Activated CD4-positive, alpha-beta T cell treated with anti-CD3 and anti-CD28 coated beads, Interleukin-2, amount 10 ng/mL, durations not matched to agents 24 days and 14 days (primary cell): Measurements from ENCODE around the gene PLEKHA8. TPM values are rescaled to one million over a fixed set of nuclear protein-coding genes. Genes with fewer than 3 reads are reported as not detected.

Source experiments
- DNase-seq: peaks from one replicate; pipeline ENCODE4 v3.0.0; 2022
- H3K27ac Mint-ChIP-seq: one replicate; pipeline ENCODE4 v1.8.0; 2022; ENCODE audit warnings: mild to moderate bottlenecking, mixed read lengths
- H3K27me3 Mint-ChIP-seq: one replicate; pipeline ENCODE4 v1.8.0; 2022; ENCODE audit warnings: mixed read lengths
- H3K36me3 Mint-ChIP-seq: one replicate; pipeline ENCODE4 v1.8.0; 2022; ENCODE audit warnings: low read depth, mild to moderate bottlenecking, mixed read lengths
- H3K4me1 Mint-ChIP-seq: one replicate; pipeline ENCODE4 v1.8.0; 2021; ENCODE audit warnings: mixed read lengths
- H3K4me3 Mint-ChIP-seq: one replicate; pipeline ENCODE4 v1.8.0; 2022; ENCODE audit warnings: mild to moderate bottlenecking, moderate library complexity, mixed read lengths
- H3K9me3 Mint-ChIP-seq: one replicate; pipeline ENCODE4 v1.8.0; 2021; ENCODE audit warnings: mixed read lengths
- intact Hi-C: fragments of 100-400 bp; cut with micrococcal nuclease; formaldehyde crosslinking; loops from one replicate; pipeline ENCODE4 v1.15.1; 2023
- total RNA-seq: library from RNA; stranded (reverse); gene quantifications from 2 replicates; pipeline ENCODE4 v1.2.3, GENCODE V29; 2022

Gene PLEKHA8
- total RNA-seq, 1 donor from 2014 or later, result 10.7 TPM

- Mint-ChIP-seq H3K4me1 (peaks cover 30% of the 10 kb centered on the region), H3K27me3 (no peaks in the 10 kb centered on the region), H3K9me3 (no peaks in the 10 kb centered on the region), H3K27ac (peak overlapping the region; percentile 38), H3K36me3 (no peaks in the 10 kb centered on the region), H3K4me3 (peak overlapping the region; percentile 61)
- intact Hi-C loops, result no loop called here
- peak; percentile 79 for DNase-seq
Measured at GRCh38 chr7:30157204-30157603, 129.0 kb downstream of the PLEKHA8 start.

- intact Hi-C loops, result no loop called here
- Mint-ChIP-seq H3K27me3 (no peaks in the 10 kb centered on the region), H3K9me3 (no peaks in the 10 kb centered on the region), H3K36me3 (no peaks in the 10 kb centered on the region), H3K4me1 (peaks cover 47% of the 10 kb centered on the region), H3K4me3 (no peak overlapping the region), H3K27ac (no peak overlapping the region)
- DNase-seq, result no peak
Measured at GRCh38 chr7:30159163-30159562, 131.0 kb downstream of the PLEKHA8 start.

GRCh38 chr7:30159698-30160143, 131.5 kb downstream of the PLEKHA8 start:
- peak; percentile 72 for DNase-seq
- Mint-ChIP-seq H3K4me3 (no peak overlapping the region), H3K27ac (peak overlapping the region; percentile 2)

GRCh38 chr7:30160329-30160728, 132.1 kb downstream of the PLEKHA8 start:
- H3K9me3 Mint-ChIP-seq, result no peaks in the 10 kb centered on the region

More at GRCh38 chr7:30159698-30160143, 131.5 kb downstream of the PLEKHA8 start:
- Mint-ChIP-seq H3K27me3 (no peaks in the 10 kb centered on the region), H3K9me3 (no peaks in the 10 kb centered on the region), H3K4me1 (peaks cover 50% of the 10 kb centered on the region), H3K36me3 (no peaks in the 10 kb centered on the region)
- intact Hi-C loops, result loop anchor here (5.0 kb wide), 3 partner anchors 123 to 188 kb away; partner anchors contain the start of genes FKBP14, PLEKHA8 and ZNRF2

GRCh38 chr7:30162133-30162532, 133.9 kb downstream of the PLEKHA8 start:
- H3K27me3 Mint-ChIP-seq, result no peaks in the 10 kb centered on the region
- DNase-seq, result no peak
- peak overlapping the region; percentile 42 for H3K27ac Mint-ChIP-seq
- no peaks in the 10 kb centered on the region for H3K9me3 Mint-ChIP-seq
- H3K36me3 Mint-ChIP-seq, result no peaks in the 10 kb centered on the region
- intact Hi-C loops, result loop anchor here (2.0 to 5.0 kb wide), 5 partner anchors 27 to 403 kb away; partner anchors contain the start of genes FKBP14, MTURN, PLEKHA8 and ZNRF2
- peaks cover 47% of the 10 kb centered on the region for H3K4me1 Mint-ChIP-seq
- H3K4me3 Mint-ChIP-seq, result peak overlapping the region; percentile 64

More at GRCh38 chr7:30160329-30160728, 132.1 kb downstream of the PLEKHA8 start:
- no peak overlapping the region for H3K27ac Mint-ChIP-seq
- intact Hi-C loops, result loop anchor here (5.0 kb wide), 3 partner anchors 122 to 187 kb away; partner anchors contain the start of genes FKBP14, PLEKHA8 and ZNRF2
- no peaks in the 10 kb centered on the region for H3K36me3 Mint-ChIP-seq
- H3K4me1 Mint-ChIP-seq, result peaks cover 50% of the 10 kb centered on the region
- H3K4me3 Mint-ChIP-seq, result no peak overlapping the region
- DNase-seq, result no peak
- H3K27me3 Mint-ChIP-seq, result no peaks in the 10 kb centered on the region

- DNase-seq, result peak; percentile 62
- intact Hi-C loops, result loop anchor here (2.0 to 5.0 kb wide), 5 partner anchors 28 to 402 kb away; partner anchors contain the start of genes FKBP14, MTURN, PLEKHA8 and ZNRF2
- Mint-ChIP-seq H3K27ac (peak overlapping the region; percentile 42), H3K36me3 (no peaks in the 10 kb centered on the region), H3K4me3 (peak overlapping the region; percentile 64), H3K4me1 (peaks cover 42% of the 10 kb centered on the region), H3K9me3 (no peaks in the 10 kb centered on the region), H3K27me3 (no peaks in the 10 kb centered on the region)
Measured at GRCh38 chr7:30162622-30163124, 134.5 kb downstream of the PLEKHA8 start.

- H3K27ac Mint-ChIP-seq, result peak overlapping the region; percentile 42
- intact Hi-C loops, result loop anchor here (2.0 to 5.0 kb wide), 5 partner anchors 29 to 401 kb away; partner anchors contain the start of genes FKBP14, MTURN, PLEKHA8 and ZNRF2
- peak overlapping the region; percentile 64 for H3K4me3 Mint-ChIP-seq
- no peaks in the 10 kb centered on the region for H3K9me3 Mint-ChIP-seq
- peaks cover 38% of the 10 kb centered on the region for H3K4me1 Mint-ChIP-seq
- no peaks in the 10 kb centered on the region for H3K27me3 Mint-ChIP-seq
- H3K36me3 Mint-ChIP-seq, result no peaks in the 10 kb centered on the region
- DNase-seq, result peak; percentile 70
Measured at GRCh38 chr7:30163231-30163894, 135.2 kb downstream of the PLEKHA8 start.

- Mint-ChIP-seq H3K4me1 (peaks cover 35% of the 10 kb centered on the region), H3K36me3 (no peaks in the 10 kb centered on the region), H3K4me3 (no peak overlapping the region), H3K27ac (no peak overlapping the region), H3K9me3 (no peaks in the 10 kb centered on the region), H3K27me3 (no peaks in the 10 kb centered on the region)
- intact Hi-C loops, result loop anchor here (5.0 kb wide), 3 partner anchors 118 to 183 kb away; partner anchors contain the start of genes FKBP14, PLEKHA8 and ZNRF2
- DNase-seq, result no peak
Measured at GRCh38 chr7:30164567-30164966, 136.4 kb downstream of the PLEKHA8 start.

GRCh38 chr7:30165590-30165989, 137.4 kb downstream of the PLEKHA8 start:
- Mint-ChIP-seq H3K27ac (no peak overlapping the region), H3K4me3 (no peak overlapping the region), H3K27me3 (peaks cover under 1% of the 10 kb centered on the region), H3K4me1 (peaks cover 26% of the 10 kb centered on the region), H3K36me3 (no peaks in the 10 kb centered on the region), H3K9me3 (no peaks in the 10 kb centered on the region)
- intact Hi-C loops, result no loop called here
- DNase-seq, result no peak

GRCh38 chr7:30166155-30166840, 138.1 kb downstream of the PLEKHA8 start:
- Mint-ChIP-seq H3K4me3 (no peak overlapping the region), H3K36me3 (no peaks in the 10 kb centered on the region), H3K27me3 (peaks cover 4% of the 10 kb centered on the region), H3K9me3 (no peaks in the 10 kb centered on the region), H3K4me1 (peaks cover 23% of the 10 kb centered on the region), H3K27ac (no peak overlapping the region)
- no peak for DNase-seq
- intact Hi-C loops, result no loop called here

GRCh38 chr7:30166841-30167235, 138.6 kb downstream of the PLEKHA8 start:
- Mint-ChIP-seq H3K4me3 (no peak overlapping the region), H3K9me3 (no peaks in the 10 kb centered on the region), H3K27ac (no peak overlapping the region), H3K27me3 (peaks cover 4% of the 10 kb centered on the region), H3K4me1 (peaks cover 22% of the 10 kb centered on the region), H3K36me3 (no peaks in the 10 kb centered on the region)
- no peak for DNase-seq
- intact Hi-C loops, result no loop called here

- intact Hi-C loops, result no loop called here
- Mint-ChIP-seq H3K27me3 (peaks cover 4% of the 10 kb centered on the region), H3K4me1 (peaks cover 13% of the 10 kb centered on the region), H3K27ac (no peak overlapping the region), H3K4me3 (no peak overlapping the region), H3K9me3 (no peaks in the 10 kb centered on the region), H3K36me3 (no peaks in the 10 kb centered on the region)
- DNase-seq, result no peak
Measured at GRCh38 chr7:30167901-30168300, 139.7 kb downstream of the PLEKHA8 start.

GRCh38 chr7:30168835-30169573, 140.8 kb downstream of the PLEKHA8 start:
- no peaks in the 10 kb centered on the region for H3K36me3 Mint-ChIP-seq
- H3K27me3 Mint-ChIP-seq, result peaks cover 4% of the 10 kb centered on the region
- intact Hi-C loops, result no loop called here
- no peak overlapping the region for H3K27ac Mint-ChIP-seq
- H3K9me3 Mint-ChIP-seq, result no peaks in the 10 kb centered on the region
- DNase-seq, result no peak
- H3K4me3 Mint-ChIP-seq, result no peak overlapping the region
- H3K4me1 Mint-ChIP-seq, result peaks cover 3% of the 10 kb centered on the region
